Osteocyte (in vitro differentiated cells): ENCODE results near the gene GTF2H1. TPM values are rescaled to one million over a fixed set of nuclear protein-coding genes. Genes with fewer than 3 reads are reported as not detected.
A peak's percentile ranks its signal among the peaks of the same experiment; 100 is the strongest.

Experiments used
- DNase-seq: peaks from one replicate; pipeline ENCODE4 v3.0.0; 2021; ENCODE audit warnings: mixed read lengths; ENCODE audit not compliant: unreplicated experiment; ENCODE audit errors: extremely low spot score
- H3K27ac Mint-ChIP-seq: one replicate; pipeline ENCODE4 v1.8.0; 2021; ENCODE audit warnings: mild to moderate bottlenecking, mixed read lengths; ENCODE audit not compliant: unreplicated experiment
- H3K27me3 Mint-ChIP-seq: one replicate; pipeline ENCODE4 v1.8.0; 2021; ENCODE audit warnings: mixed read lengths; ENCODE audit not compliant: unreplicated experiment
- H3K36me3 Mint-ChIP-seq: one replicate; pipeline ENCODE4 v1.8.0; 2021; ENCODE audit warnings: mixed read lengths; ENCODE audit not compliant: unreplicated experiment
- H3K4me1 Mint-ChIP-seq: one replicate; pipeline ENCODE4 v1.8.0; 2021; ENCODE audit warnings: mixed read lengths; ENCODE audit not compliant: unreplicated experiment
- H3K4me3 Mint-ChIP-seq: one replicate; pipeline ENCODE4 v1.8.0; 2021; ENCODE audit warnings: mild to moderate bottlenecking, moderate library complexity, mixed read lengths; ENCODE audit not compliant: unreplicated experiment
- H3K9me3 Mint-ChIP-seq: one replicate; pipeline ENCODE4 v1.8.0; 2021; ENCODE audit warnings: mixed read lengths; ENCODE audit not compliant: unreplicated experiment
- total RNA-seq: library from RNA; stranded (reverse); gene quantifications from 2 replicates; pipeline ENCODE4 v1.2.1, GENCODE V29; 2021
- TF ChIP-seq, protein P1 (sequence below): fragments of 200-600 bp; sonication (generic); IDR thresholded peaks from 2 replicates; pipeline ENCODE4 v1.5.0; 2021; ENCODE audit warnings: antibody characterized with exemption, mild to moderate bottlenecking, moderate library complexity

GTF2H1 gene
- total RNA-seq, 1 donor from 2014 or later, result 91.1 TPM

DNA sequence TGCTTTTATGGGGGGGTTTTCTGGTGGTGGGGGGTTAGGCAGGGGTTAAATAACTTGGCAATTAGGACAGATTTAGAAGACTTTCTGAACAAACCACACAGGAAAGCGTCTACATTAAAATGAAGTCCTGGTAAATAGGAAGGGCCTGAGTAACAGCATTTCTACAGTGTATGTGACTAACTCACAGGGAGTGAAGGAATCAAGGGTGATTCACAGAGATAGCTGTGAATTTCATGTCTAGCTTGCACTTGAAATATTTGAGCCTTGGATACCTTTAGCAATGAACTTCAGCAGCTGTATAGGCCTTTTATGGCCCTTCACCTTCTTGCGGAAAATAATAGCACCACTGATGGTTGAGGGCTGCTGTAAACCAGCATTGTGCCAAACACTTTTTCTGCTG lies 45.9 kb downstream of the GTF2H1 start:
- no peak overlapping the region for H3K4me3 Mint-ChIP-seq
- H3K27ac Mint-ChIP-seq, result peak overlapping the region; percentile 54
- H3K36me3 Mint-ChIP-seq, result peaks cover 43% of the 10 kb centered on the region
- peak; percentile 2 for DNase-seq
- H3K9me3 Mint-ChIP-seq, result no peaks in the 10 kb centered on the region
- no peaks in the 10 kb centered on the region for H3K27me3 Mint-ChIP-seq
- H3K4me1 Mint-ChIP-seq, result peaks cover 28% of the 10 kb centered on the region
- TF ChIP-seq, protein P1, sequence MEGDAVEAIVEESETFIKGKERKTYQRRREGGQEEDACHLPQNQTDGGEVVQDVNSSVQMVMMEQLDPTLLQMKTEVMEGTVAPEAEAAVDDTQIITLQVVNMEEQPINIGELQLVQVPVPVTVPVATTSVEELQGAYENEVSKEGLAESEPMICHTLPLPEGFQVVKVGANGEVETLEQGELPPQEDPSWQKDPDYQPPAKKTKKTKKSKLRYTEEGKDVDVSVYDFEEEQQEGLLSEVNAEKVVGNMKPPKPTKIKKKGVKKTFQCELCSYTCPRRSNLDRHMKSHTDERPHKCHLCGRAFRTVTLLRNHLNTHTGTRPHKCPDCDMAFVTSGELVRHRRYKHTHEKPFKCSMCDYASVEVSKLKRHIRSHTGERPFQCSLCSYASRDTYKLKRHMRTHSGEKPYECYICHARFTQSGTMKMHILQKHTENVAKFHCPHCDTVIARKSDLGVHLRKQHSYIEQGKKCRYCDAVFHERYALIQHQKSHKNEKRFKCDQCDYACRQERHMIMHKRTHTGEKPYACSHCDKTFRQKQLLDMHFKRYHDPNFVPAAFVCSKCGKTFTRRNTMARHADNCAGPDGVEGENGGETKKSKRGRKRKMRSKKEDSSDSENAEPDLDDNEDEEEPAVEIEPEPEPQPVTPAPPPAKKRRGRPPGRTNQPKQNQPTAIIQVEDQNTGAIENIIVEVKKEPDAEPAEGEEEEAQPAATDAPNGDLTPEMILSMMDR, result no peak

DNA sequence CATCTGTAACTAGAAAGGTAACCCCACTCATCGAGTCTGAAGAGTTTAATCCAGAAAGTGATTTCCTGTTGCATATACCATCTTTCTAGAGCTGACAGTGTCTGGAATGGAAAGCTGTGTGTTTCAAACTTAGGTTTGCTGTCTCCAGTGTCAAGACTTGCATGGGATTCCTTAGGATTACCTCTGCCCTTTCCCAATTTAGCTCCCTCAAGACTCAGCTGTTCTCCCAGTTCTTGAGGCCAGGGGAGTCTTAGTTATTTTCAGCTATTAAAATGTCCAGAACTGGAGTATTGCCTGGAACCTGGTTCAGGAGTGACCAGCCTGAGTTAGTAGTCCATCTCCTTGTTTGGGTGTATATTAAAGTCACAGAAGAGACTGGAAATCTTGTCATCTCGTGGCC lies 47.0 kb downstream of the GTF2H1 start:
- Mint-ChIP-seq H3K4me3 (no peak overlapping the region), H3K36me3 (peaks cover 34% of the 10 kb centered on the region), H3K9me3 (no peaks in the 10 kb centered on the region), H3K27ac (peak overlapping the region; percentile 62), H3K27me3 (no peaks in the 10 kb centered on the region), H3K4me1 (peaks cover 28% of the 10 kb centered on the region)
- TF ChIP-seq, protein P1, result no peak
- peak; percentile 6 for DNase-seq

DNA sequence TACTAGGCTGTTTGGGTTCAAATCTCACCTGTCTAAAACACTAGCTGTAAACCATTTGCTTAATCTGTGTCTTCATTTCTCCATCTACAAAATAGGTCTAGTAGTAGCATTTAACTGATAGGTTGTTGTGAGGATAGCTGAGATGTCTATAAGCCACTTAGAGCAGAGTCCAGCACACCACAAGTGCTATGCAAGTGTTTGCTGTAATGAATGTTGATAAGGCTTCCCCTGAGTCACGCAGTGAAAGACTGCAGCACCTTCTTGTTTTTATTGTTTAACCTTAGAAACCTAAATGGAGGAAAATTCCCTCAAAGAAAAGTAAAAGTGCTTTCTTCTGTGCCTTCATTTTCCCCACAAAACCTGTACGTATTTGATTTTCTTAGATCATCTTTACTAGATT lies 48.9 kb downstream of the GTF2H1 start:
- no peak overlapping the region for H3K27ac Mint-ChIP-seq

GRCh38 chr11:18372201-18372600 lies 49.8 kb downstream of the GTF2H1 start:
- peaks cover 11% of the 10 kb centered on the region for H3K4me1 Mint-ChIP-seq
- H3K36me3 Mint-ChIP-seq, result peaks cover 12% of the 10 kb centered on the region
- DNase-seq, result no peak
- TF ChIP-seq, protein P1, result no peak
- no peak overlapping the region for H3K27ac Mint-ChIP-seq
- no peaks in the 10 kb centered on the region for H3K27me3 Mint-ChIP-seq
- no peaks in the 10 kb centered on the region for H3K9me3 Mint-ChIP-seq
- no peak overlapping the region for H3K4me3 Mint-ChIP-seq

More for the DNA sequence above, 48.9 kb downstream of the GTF2H1 start:
- H3K27me3 Mint-ChIP-seq, result no peaks in the 10 kb centered on the region
- TF ChIP-seq, protein P1, result no peak
- DNase-seq, result peak; percentile 7
- peaks cover 21% of the 10 kb centered on the region for H3K36me3 Mint-ChIP-seq
- peaks cover 20% of the 10 kb centered on the region for H3K4me1 Mint-ChIP-seq
- no peak overlapping the region for H3K4me3 Mint-ChIP-seq
- H3K9me3 Mint-ChIP-seq, result no peaks in the 10 kb centered on the region

DNA sequence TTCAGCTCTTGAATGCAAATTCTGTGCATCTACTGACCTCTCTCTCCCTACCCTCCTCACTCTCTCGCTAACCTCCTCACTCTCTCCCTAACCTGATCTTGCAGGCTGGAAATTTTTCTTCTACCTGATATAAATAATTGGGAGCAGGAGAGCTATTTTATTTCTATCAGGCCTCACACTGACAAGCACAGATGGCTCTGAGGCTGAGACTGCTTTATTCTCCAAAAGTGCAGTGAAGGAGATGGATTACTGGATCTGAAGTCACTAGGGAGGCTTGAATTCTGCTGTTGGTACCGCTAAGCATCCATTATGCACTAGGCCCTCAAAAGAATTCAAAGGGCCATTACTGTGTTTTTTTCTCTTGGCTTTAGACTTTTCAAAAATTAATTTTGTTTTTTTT lies 52.6 kb downstream of the GTF2H1 start:
- no peak overlapping the region for H3K4me3 Mint-ChIP-seq
- H3K27ac Mint-ChIP-seq, result no peak overlapping the region
- peak; percentile 10 for DNase-seq
- H3K36me3 Mint-ChIP-seq, result peaks cover 4% of the 10 kb centered on the region
- H3K9me3 Mint-ChIP-seq, result no peaks in the 10 kb centered on the region
- H3K4me1 Mint-ChIP-seq, result no peaks in the 10 kb centered on the region
- no peaks in the 10 kb centered on the region for H3K27me3 Mint-ChIP-seq
- TF ChIP-seq, protein P1, result no peak
